Aorta (tissue), 5 donors: ENCODE measurements around the gene PDZK1IP1. TPM values are rescaled to one million over a fixed set of nuclear protein-coding genes. Genes with fewer than 3 reads are reported as not detected.

Source experiments
- ATAC-seq: fragments of 200-7000 bp; cut with Tn5 transposase; one replicate; pipeline ENCODE4 v1.9.1; 2022; ENCODE audit warnings: moderate library complexity; ENCODE audit not compliant: low FRiP score
- DNase-seq, 2 donors: peaks; one replicate each; pipeline ENCODE4 v3.0.0-alpha.2; 2020
- H3K27ac ChIP-seq, 2 donors: one replicate each; pipeline ENCODE4 v1.5.1; 2013; ENCODE audit warnings: low read length in 2 of 2, mild to moderate bottlenecking in 2 of 2, moderate library complexity in 2 of 2, control low read depth in 1 of 2, inconsistent platforms in 1 of 2, low read depth in 1 of 2
- H3K27me3 ChIP-seq, 2 donors: one replicate each; pipeline ENCODE4 v1.6.1; 2013; ENCODE audit warnings: control low read depth in 1 of 2, low read length in 1 of 2, mild to moderate bottlenecking in 1 of 2, moderate library complexity in 1 of 2; ENCODE audit not compliant: insufficient read depth in 2 of 2, control insufficient read depth in 1 of 2
- H3K36me3 ChIP-seq, 2 donors: one replicate each; pipeline ENCODE4 v1.6.1; 2013; ENCODE audit warnings: control low read depth in 1 of 2, low read length in 1 of 2, mild to moderate bottlenecking in 1 of 2; ENCODE audit not compliant: insufficient read depth in 2 of 2, control insufficient read depth in 1 of 2
- H3K4me1 ChIP-seq, 2 donors: one replicate each; pipeline ENCODE4 v1.6.1; 2013; ENCODE audit warnings: low read length in 2 of 2, control low read depth in 1 of 2, mild to moderate bottlenecking in 1 of 2, moderate library complexity in 1 of 2; ENCODE audit not compliant: insufficient read depth in 2 of 2, control insufficient read depth in 1 of 2
- H3K4me3 ChIP-seq, 2 donors: one replicate each; pipeline ENCODE4 v1.5.1; 2013; ENCODE audit warnings: low read length in 2 of 2, control low read depth in 1 of 2, mild to moderate bottlenecking in 1 of 2
- H3K9me3 ChIP-seq: one replicate; pipeline ENCODE4 v1.6.1; 2013; ENCODE audit warnings: mild to moderate bottlenecking, low read length; ENCODE audit not compliant: control insufficient read depth
- WGBS, 2 donors: extraction: QIAGEN DNeasy Blood & Tissue Kit; methylation state at CpG; one replicate each; pipeline ENCODE4 v1.1.7; 2013; 5-methylcytosine and 5-hydroxymethylcytosine counted together
- intact Hi-C, 2 donors: fragments of 100-400 bp; cut with DNase I; formaldehyde crosslinking; loops; one replicate each; pipeline versions ENCODE4 v1.14.2 to v1.15.0; 2022
- polyA plus RNA-seq, 2 donors: library from polyadenylated mRNA; stranded (reverse); fragments of 200-250 nt; gene quantifications; one replicate each; pipeline ENCODE4 v1.2.3, GENCODE V29; 2013
- total RNA-seq, 2 donors: library from RNA; stranded (reverse); fragmentation: NEBNext Ultra II Directional; extraction: Animal tissue kit (Norgen Biotek cat#: 25700); gene quantifications; one replicate each; pipeline ENCODE4 v1.2.1, GENCODE V29; 2021
- donor health status: healthy with polysubstance abuse.
- donor health status: Bipolar disorder and iron deficiency.
- donor health status: DM: no; HTN: no; CAD: no.
- donor health status: DM: no; HTN: no; CAD: no.
- donor health status: DM: yes; HTN: yes; CAD: no.

The PDZK1IP1 gene
- total and polyA plus RNA-seq, 4 donors, result 0.71 to 3.7 (median 1.7) TPM

- intact Hi-C loops, result loop anchor here in 1 of 2 donors (5.0 to 10.0 kb wide), 2 partner anchors 80 to 523 kb away; no protein-coding TSS in a partner anchor
- ATAC-seq, result no peak
Observed at GRCh38 chr1:47181955-47182675, 7.7 kb downstream of the PDZK1IP1 start.

GRCh38 chr1:47181095-47181954 is 8.5 kb downstream of the PDZK1IP1 start:
- intact Hi-C loops, result loop anchor here in 1 of 2 donors (5.0 to 10.0 kb wide), 2 partner anchors 81 to 523 kb away; no protein-coding TSS in a partner anchor
- no peak for ATAC-seq

More at GRCh38 chr1:47181955-47182675, 7.7 kb downstream of the PDZK1IP1 start:
- no peaks in the 10 kb centered on the region for H3K9me3 ChIP-seq
- no peaks in the 10 kb centered on the region for H3K36me3 ChIP-seq
- no peak overlapping the region for H3K4me3 ChIP-seq
- 70 to 84% methylated on average over 7 of the region's 7 CpGs for WGBS, 2 donors
- peak in 1 of 2 donors; percentile 24 for DNase-seq
- no peaks in the 10 kb centered on the region for H3K27me3 ChIP-seq
- no peak overlapping the region for H3K27ac ChIP-seq
- H3K4me1 ChIP-seq, result no peaks in the 10 kb centered on the region

GRCh38 chr1:47180603-47181094 is 9.2 kb downstream of the PDZK1IP1 start:
- intact Hi-C loops, result loop anchor here in 1 of 2 donors (5.0 to 10.0 kb wide), 2 partner anchors 82 to 524 kb away; no protein-coding TSS in a partner anchor
- Histone ChIP-seq H3K27ac (no peak overlapping the region), H3K4me3 (no peak overlapping the region), H3K4me1 (no peaks in the 10 kb centered on the region), H3K9me3 (no peaks in the 10 kb centered on the region), H3K36me3 (no peaks in the 10 kb centered on the region), H3K27me3 (no peaks in the 10 kb centered on the region)
- peak in 1 of 2 donors; percentile 55 for DNase-seq
- 70 to 75% methylated on average over 3 of the region's 3 CpGs for WGBS, 2 donors
- ATAC-seq, result no peak

More at GRCh38 chr1:47181095-47181954, 8.5 kb downstream of the PDZK1IP1 start:
- peak in 1 of 2 donors; percentile 56 for DNase-seq
- Histone ChIP-seq H3K4me3 (no peak overlapping the region), H3K4me1 (no peaks in the 10 kb centered on the region), H3K27me3 (no peaks in the 10 kb centered on the region), H3K36me3 (no peaks in the 10 kb centered on the region), H3K27ac (no peak overlapping the region), H3K9me3 (no peaks in the 10 kb centered on the region)
- WGBS, 2 donors, result 63 to 65% methylated on average over 18 of the region's 18 CpGs

- ATAC-seq, result no peak
- Histone ChIP-seq H3K4me1 (no peaks in the 10 kb centered on the region), H3K4me3 (no peak overlapping the region), H3K9me3 (no peaks in the 10 kb centered on the region), H3K36me3 (no peaks in the 10 kb centered on the region), H3K27me3 (no peaks in the 10 kb centered on the region), H3K27ac (no peak overlapping the region)
- WGBS, 2 donors, result 50 to 54% methylated on average over 3 of the region's 3 CpGs
- no peak for DNase-seq
- intact Hi-C loops, result loop anchor here (5.0 to 10.0 kb wide), 3 partner anchors 82 to 532 kb away; no protein-coding TSS in a partner anchor
Observed at GRCh38 chr1:47179988-47180563, 9.8 kb downstream of the PDZK1IP1 start.

GRCh38 chr1:47179017-47179987 is 10.5 kb downstream of the PDZK1IP1 start:
- ATAC-seq (peak; percentile 87), DNase-seq (peak; percentile 95 to 97)
- no peaks in the 10 kb centered on the region for H3K4me1 ChIP-seq
- no peak overlapping the region for H3K27ac ChIP-seq
- H3K36me3 ChIP-seq, result no peaks in the 10 kb centered on the region
- no peaks in the 10 kb centered on the region for H3K9me3 ChIP-seq
- no peaks in the 10 kb centered on the region for H3K27me3 ChIP-seq
- H3K4me3 ChIP-seq, result peak overlapping the region in 1 of 2 donors; percentile 17
- intact Hi-C loops, result loop anchor here in 1 of 2 donors (5.0 kb wide), 1 partner anchor 533 kb away; no protein-coding TSS in a partner anchor
- 2% methylated on average over 28 to 30 of the region's 30 CpGs for WGBS, 2 donors

- ATAC-seq, result no peak
- Histone ChIP-seq H3K36me3 (no peaks in the 10 kb centered on the region), H3K27ac (no peak overlapping the region), H3K4me1 (no peaks in the 10 kb centered on the region), H3K4me3 (no peak overlapping the region), H3K27me3 (no peaks in the 10 kb centered on the region), H3K9me3 (no peaks in the 10 kb centered on the region)
- WGBS, 2 donors, result 60 to 65% methylated on average over 8 of the region's 8 CpGs
- DNase-seq, result no peak
- intact Hi-C loops, result loop anchor here in 1 of 2 donors (5.0 kb wide), 1 partner anchor 534 kb away; no protein-coding TSS in a partner anchor
Observed at GRCh38 chr1:47178654-47179016, 11.2 kb downstream of the PDZK1IP1 start.

GRCh38 chr1:47178020-47178419 is 11.8 kb downstream of the PDZK1IP1 start:
- intact Hi-C loops, result loop anchor here in 1 of 2 donors (5.0 kb wide), 1 partner anchor 534 kb away; no protein-coding TSS in a partner anchor
- H3K27ac ChIP-seq, result no peak overlapping the region
- ATAC-seq (no peak), DNase-seq (no peak)
- H3K9me3 ChIP-seq, result peaks cover 2% of the 10 kb centered on the region
- H3K27me3 ChIP-seq, result peaks cover 0 to 2% of the 10 kb centered on the region in 2 donors
- H3K4me3 ChIP-seq, result no peak overlapping the region
- no peaks in the 10 kb centered on the region for H3K4me1 ChIP-seq
- WGBS, 2 donors, result 67 to 68% methylated on average over 6 of the region's 6 CpGs
- H3K36me3 ChIP-seq, result no peaks in the 10 kb centered on the region
